CD1c-positive myeloid dendritic cell (primary cell): Measurements from ENCODE around the gene NPHP4.

ENCODE experiments used
- DNase-seq: peaks from one replicate; pipeline ENCODE4 v3.0.0-alpha.2; 2016; ENCODE audit errors: extremely low spot score

The NPHP4 gene

DNA sequence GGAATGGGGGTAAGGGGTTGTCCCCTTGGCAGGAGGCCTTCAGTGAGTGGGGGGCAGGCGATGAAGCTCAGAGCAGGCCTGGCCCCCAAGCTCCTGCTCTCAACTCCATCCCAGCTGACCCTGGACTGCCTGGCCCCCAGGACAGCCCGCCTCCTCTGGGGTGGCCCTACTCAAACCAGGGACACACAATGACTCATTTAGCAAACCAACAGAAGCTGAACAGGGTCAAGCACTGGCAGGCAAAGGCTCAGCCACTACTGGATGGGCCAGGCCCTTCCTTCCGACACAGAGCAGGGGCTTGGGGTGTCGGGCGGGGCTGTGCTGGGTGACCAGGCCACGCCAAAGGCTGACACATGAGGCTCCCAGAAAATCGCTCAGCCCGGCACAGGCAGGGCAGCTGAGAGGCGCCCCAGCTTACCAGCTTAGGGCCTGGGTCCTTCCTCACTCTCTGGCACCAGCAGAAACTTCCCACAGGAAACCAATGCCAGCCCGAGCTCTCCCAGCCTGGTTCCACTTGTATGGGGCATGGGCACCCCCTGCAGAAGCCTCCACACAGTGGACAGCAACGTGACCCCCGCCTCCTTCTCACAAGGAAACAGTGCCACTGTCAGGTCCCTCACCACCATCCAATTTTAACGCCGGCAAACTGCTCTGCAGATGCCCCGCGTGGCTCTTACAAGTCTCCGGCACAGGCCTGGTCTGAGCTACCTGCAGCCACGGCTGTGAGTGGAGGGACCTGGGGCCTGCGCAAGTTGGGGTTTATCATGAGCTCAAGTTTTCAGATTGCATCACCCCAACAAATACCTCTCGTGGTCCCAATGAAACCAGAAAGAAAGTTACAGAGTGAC is 114.3 kb downstream of the NPHP4 start:
- no peak for DNase-seq

DNA sequence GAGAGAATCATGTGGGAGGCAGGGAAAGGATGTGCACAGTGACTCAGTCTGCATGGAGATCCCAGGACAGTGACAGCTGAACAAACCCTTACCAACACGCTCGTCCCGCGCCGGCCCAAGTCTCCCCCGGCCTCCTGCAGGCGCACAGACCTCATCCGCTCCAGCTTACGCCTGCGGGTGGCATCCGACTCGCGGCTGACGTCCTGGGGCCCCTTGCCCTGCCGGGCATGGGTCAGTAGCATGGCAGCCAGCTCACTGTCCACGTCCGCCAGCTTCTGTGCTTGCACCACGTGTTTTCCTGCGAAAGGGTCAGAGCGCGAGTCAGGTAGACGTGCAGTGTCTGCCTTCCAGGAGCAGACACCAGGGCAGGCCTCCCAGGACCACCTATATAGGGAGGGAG is 115.2 kb downstream of the NPHP4 start:
- DNase-seq, result no peak

DNA sequence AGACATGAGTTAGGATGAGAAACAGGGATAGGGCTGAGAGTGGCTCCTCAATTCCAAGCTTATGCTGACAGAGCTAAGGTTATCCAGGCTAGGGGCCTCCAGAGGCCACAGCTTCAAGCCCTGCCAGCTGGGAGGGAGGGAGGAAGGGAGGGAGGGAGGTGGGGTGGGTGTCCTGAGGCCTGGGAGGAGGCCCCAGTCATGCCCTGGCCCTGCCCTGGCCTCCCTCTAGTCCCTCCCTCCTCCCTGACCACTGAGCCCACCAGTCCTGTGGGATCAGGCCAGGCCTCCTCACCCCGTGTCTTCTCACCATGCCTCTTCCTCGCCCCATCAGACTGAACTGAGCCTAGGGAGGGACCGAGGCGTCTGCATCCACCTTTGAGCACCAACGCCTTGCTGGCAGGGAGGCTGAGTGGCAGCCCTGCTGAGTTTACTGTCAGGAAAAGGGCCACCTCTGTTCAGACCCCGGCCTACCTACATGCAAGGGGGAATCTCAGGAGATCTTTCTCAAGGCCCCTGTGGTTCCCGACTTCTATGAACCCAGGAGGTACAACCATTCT is 116.1 kb downstream of the NPHP4 start:
- no peak for DNase-seq

DNA sequence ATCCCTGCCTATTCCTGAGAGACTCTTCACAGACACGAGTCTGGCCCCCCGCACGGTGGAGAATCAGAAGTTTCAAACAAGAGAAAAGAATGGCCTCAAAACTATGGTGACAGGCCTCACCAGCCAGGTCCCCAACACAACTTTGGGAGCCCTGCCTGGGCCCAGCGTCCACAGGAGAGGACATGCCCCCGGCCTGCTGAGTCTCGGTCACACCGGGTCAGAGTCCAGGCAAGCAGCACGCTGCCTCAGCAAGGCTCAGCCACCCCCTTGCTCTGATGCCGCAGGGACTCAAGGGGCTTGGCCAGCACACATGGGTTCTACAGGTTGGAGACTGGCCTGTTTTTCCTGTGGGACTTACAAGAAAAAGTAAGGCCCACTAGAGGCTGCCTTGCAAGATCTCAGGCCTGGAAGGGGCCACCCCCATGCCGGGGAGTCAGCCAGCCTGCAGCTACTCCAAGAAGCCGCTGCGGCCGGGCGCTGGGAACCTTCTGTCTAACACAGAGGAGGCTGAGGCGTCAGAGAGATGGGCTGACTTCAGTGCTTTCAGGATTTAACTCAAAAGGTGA is 116.8 kb downstream of the NPHP4 start:
- DNase-seq, result no peak

DNA sequence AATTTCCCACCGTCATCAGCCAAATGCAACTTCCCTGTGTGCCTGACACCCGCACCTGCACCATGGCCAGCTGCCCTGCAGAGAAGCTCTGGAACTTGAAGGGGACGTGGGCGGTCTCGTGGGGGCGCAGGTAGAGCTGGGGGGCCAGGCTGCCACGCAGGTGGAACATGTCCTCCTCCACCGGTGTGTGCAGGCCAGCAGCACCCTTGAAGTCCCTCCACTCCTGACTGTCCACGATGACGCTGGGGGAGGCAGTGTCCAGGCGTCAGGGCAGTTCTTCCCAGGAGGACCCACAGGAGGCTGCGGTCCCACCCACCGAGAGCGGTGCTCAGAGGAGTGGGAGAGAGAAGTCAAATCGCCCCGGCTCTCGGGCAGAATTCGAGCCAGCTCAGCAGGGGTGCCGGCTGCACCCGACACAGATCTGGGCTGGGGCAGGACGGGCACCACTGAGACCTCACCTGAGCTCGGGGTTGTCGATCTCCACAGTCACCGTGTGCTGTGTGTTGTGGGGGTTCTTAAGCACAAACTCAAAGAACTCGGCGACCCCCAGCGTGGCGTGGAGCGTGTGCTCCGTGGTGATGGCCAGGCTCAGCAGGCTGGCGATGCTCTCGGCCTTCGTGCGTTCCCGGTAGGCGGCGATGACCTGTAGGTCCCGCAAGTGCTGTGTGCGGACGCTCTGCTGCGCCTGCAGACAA is 117.7 kb downstream of the NPHP4 start:
- DNase-seq, result no peak

DNA sequence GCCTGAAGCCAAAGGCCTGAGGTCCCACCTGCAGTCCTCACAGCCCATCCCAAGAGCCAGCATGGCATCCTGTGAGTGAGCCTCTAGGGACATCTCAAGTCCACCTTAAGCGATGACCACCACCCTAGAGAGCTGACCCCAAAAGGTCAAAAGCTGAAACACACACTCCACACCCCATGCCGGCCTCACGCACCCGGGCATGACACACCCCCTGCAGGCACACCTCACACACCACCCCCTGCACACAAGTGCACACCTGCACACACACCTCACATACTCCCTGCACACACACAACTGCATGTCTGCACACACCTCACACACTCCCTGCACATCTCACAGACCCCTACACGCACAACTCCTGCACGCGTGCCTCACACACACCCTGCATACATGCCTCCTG is 118.7 kb downstream of the NPHP4 start:
- DNase-seq, result no peak

DNA sequence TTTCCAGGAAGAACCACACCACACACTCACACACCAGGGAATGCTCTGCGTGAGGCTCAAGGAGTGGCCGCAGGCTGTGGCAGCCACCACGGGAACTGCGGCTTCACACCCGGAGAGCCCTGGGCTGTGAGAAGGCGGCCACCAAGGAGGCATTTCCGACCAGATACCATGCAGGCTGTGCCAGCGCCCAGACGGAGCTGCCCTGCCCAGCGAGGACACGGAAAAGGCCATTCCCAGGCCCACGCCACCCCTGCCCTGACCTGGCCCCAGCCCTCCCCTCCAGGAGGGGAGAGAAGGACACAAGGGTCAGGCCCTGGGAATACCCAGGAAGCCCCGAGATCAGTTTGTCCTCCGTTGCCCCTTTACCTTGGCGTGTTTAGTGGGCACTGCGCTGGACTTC is 119.3 kb downstream of the NPHP4 start:
- no peak for DNase-seq

DNA sequence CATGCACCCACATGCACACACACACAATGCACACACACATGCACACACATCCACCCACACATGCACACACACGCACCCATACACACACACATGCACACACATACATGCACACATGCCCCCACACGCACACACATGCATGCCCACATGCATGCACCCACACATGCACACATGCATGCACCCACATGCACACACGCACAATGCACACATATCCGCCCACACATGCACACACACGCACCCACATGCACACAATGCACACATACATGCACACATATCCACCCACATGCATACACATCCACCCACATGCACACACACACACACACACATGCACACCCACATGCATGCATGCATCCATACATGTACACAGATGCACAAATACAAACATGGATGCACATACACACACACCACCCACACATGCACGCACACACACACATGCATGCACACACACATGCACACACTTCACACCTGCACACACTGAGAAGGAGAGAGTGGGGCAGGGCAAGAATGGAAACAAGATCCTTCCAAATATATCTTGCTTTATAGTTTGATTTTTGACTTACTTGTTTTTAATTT is 123.2 kb downstream of the NPHP4 start:
- DNase-seq, result no peak

DNA sequence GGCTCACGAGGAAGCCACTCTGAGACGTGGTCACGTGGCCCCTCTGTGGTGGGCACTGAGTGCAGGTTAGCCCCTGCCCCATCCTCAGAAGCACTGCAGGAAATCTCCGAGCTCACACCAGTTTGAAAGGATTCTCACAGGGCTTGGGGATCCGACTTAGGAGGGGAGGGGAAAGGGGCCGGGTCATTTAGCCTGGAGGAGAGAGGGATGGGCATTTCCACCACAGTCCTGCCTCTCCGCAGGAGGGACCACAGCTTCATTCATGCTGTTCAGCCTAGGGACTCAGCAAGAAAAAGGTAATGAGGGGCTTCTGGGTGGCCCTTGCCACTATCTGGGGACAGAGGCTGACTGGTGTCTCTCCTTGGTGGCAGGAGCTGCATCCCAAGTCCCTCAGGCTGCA is 126.5 kb downstream of the NPHP4 start:
- DNase-seq, result no peak

DNA sequence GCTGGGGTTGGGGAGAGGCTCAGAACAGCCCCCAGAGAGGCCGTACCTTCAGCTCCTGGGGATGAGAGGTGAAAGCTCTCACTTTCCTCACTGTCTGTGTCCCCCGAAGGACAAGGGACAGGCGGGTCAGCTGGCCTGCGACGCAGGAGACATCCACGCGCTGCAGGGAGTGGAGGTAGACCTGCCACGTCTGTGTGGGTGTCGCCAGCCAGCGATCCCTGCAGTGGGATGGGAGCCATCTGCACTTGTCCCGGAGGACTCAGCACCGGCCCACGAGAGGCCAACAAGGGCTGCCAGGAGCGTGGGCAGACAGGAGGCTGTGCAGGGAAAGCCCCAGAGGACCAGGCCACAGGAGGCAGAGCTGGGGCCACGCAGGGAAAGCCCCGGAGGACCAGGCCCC is 127.2 kb downstream of the NPHP4 start:
- DNase-seq, result no peak

DNA sequence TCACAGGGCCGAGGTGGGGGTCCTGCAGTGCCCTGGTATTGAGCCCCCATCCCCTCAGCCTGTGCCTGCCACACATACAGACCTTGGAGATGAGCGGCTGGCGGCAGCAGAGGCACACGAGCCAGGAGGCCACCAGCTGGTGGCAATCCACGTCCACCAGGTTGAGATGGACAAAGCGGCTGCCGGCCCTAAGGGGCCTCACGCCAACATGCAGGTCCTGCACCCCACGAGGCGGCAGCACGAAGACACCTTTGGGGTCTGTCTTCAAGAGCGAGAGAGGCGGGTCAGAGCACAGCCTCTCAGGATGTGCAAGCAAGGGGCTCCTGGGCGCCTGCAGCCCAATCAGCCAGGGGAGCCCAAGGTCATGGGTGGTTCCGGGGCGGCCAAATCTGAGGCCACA is 128.0 kb downstream of the NPHP4 start:
- no peak for DNase-seq

DNA sequence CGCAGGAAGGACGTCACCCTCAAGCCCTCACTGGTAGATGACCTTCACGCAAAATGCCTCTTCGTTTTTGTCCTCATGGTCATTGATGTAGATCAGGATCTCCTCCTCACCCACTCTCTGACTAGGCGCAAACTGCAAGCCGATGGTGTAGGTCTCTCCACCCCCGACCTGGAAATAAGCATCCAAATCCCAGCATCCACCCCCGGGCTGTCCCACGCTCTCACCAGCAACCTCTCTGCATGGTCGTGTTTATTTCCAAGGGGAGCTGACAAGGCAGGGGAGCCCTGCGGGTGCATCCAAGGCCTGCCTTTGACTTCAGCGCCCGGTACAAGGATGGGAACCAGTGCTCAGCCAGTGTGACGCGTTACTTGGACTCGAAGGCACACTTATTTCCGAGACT is 129.0 kb downstream of the NPHP4 start:
- no peak for DNase-seq

DNA sequence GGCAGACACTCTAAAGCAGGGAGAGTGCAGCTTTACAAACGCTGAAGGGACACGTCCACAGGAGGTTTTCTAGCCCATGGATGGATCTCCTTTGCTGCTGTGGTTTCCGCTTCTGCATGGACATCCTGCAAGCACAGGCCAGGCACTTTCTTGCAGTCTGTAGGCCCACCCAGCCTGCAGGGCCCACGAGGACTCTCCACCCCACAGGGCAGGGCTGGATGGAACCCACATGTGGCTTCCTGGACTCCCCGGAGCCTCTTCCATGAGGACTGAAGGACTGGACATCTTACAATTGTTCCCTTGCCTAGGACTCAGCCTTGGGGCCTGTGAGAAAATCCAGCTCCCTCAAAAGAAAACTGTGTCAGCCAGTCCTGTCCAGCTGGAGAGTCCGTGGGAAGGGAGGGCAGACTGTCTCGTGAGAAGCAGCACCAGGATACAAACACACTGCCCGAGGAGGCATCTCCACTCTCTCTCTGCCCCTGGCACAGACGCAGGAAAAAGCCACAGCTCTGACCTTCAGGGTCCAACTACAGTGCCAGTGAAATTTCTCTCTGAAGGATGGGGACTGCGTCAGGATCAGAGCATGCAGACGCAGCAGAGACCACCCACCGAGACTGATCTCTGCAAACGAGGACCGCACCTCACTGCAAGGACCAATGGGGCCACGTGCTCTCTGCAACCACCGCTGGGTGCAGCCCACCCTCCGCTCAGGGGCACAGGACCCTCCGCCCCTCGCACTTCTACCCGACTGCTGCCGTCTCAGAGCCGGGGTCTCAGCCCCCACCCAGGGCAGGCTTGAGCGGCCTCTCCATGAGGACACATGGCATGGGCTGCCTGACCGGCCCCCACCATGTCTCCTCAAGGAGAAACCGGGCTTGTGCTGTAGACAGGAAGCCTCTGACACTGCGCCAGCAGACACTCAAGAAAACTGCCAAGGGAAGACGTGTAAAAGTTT is 130.1 kb downstream of the NPHP4 start:
- DNase-seq, result no peak

DNA sequence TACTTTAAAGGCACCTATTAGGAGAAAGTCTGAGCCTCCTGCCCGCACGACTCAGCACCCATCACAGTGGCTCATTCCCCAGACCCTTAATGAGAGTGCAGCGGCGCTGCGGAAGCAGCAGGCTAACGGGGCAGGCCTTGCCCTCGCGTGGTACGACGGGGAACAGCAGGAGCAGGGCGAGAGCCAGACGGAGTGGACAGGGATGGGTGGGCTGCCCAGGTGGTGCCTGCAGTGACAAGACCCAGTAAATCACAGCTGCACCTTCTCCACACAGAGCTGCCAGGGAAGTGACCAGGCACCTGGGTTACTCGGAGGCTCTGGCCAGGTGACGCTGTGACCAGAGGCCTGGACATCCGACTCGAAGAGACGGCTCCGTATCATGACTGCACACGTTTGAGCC is 131.9 kb downstream of the NPHP4 start:
- DNase-seq, result no peak

DNA sequence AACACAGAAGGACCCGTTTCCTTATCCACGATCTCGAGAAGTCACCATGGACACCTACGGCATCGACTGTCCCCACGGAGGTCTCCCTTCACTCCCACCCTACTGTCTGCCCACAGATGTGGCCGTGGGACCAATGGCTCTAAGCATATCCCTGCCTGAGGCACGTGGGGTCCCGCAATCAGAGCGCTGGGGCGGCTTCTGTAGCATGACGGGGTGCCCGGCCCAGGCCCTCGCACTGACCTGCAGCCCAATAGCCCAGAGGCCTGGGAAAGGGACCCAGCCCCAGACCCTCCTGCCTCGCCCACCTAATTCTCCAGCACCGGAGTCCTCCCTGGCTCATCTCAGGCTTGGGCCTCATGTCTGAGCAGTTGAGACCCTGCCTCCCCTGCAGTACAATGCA is 132.5 kb downstream of the NPHP4 start:
- no peak for DNase-seq

DNA sequence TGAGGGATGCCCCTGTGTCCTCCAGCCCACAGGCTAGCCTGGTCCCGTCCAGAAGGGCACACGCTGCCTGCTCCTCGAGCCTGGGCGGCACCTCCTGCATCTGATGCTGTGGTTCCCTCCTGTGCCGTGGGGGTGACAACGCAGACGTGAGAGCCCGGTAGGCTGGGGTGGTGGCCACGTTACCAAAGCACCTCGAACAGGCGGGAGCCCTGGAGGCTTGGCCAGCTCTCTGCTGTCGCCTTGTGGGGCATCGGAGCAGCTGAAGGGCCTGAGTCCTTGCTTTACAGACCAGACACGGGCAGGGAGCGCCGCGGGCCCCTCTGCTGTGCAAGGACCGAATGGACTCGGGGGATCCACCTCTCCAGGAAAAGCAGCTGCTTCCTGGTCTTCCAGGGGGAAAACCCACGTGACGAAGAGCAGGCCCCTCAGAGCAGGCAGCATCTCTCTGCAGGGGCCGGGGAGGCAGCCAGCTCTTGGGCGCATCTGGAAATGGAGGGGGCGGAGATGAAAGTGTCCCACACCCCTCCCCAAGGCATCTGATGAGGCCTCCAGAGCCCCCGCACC is 133.3 kb downstream of the NPHP4 start:
- no peak for DNase-seq

DNA sequence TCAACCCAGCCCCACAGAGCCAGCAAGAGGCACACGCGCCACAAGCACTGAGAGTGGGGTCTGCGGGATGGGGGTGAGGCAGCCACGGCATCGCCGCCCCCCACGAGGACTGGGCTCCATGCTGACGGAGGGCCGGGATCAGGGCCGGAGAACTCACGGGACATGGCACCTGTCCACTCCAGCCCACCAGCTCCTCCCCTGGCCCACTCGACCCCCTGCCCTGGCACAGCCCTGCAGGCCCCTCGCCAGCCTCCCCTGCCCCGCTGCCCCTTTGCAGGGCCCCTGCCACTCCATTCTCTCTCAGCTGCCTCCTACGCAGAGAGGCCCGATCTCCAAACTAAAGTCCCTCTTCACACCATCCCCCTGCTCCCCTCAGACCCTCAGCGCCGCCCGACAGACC is 134.0 kb downstream of the NPHP4 start:
- no peak for DNase-seq

DNA sequence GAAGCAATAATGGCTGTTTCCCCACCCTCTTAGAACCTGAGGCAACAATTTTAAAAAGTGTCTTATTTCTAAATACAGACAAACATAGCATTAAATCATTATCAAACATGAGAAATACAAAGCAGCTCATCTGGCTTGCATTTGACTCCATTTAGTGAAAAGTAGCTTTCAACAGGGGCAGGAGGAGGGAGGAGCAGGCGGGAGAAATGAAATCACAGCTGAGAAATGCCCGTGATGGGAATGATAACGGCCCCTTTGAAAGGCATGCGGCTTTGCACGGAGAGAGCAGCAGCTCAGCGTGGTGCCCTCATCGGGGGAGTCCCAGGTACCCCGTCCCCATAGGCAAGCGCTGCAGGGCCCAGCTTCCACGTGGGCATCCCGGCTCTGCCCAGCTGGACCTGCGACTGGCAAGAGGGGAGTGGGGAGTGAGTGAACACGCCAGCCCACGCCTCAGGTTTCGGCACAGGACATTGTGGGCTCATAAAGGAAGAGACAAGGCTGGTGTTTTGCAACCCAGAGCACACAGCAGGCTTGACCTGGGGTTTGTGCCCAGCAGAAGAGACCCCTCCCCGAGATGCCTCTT is 134.6 kb downstream of the NPHP4 start:
- no peak for DNase-seq

DNA sequence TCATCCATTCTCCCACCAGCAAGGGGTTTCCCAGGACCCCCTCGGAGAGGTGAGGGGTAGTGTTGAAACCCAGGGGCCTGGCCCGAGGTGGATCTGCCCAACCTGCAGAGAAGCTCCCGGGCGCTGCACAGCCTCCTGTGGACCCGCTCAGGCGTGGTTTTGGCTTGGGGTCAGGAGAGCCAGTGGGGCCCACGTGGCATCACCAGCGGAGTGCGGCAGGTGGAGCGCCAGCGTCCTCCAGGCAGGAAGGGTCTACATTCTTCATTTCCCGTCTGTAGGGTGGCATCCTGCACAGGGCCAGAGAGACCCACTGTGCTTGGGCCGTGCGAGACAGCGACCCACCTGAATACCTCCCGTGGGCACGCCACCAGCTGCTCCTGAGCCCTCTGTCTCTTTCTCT is 135.2 kb downstream of the NPHP4 start:
- DNase-seq, result no peak

DNA sequence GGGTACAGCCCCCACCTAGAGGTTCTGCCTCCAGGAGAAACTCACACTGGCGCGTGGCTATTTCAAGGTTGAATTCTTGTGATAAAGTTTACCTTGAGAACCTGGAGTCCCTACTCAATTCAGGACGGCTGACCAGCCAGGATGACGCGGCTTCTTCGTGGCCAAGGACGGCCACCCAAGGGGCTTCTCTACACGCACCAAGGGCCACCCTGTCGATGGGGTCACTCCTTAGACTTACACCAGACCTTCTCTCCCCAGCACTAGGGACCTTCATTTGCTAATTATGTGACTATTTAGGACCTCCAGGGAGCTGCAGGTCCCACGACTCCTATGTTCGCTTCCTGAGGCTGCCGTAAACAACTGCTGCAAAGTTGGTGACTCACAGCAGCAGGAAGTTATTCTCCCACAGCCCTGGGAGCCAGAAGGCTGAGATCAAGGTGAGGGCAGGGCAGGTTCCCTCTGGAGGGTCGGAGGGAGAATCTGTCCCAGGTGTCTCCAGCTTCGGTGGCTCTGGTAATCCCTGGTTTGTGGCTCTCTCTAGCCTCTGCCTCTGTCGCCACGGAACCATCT is 135.9 kb downstream of the NPHP4 start:
- DNase-seq, result no peak
